K562 (cell line): ENCODE results near the gene SLC29A3. TPM values are rescaled to one million over a fixed set of nuclear protein-coding genes. Genes with fewer than 3 reads are reported as not detected.

Experiments
- E2F3 ChIP-seq: fragments of 250-450 bp; sonication (Bioruptor Pico); IDR thresholded peaks from 2 replicates; pipeline ENCODE4 v1.4.0; 2020; ENCODE audit warnings: mild to moderate bottlenecking
- EP400 ChIP-seq: fragments of 450-650 bp; IDR thresholded peaks from 2 replicates; pipeline ENCODE4 v1.6.1; 2017; ENCODE audit warnings: antibody characterized with exemption, mild to moderate bottlenecking, moderate library complexity
- POLR2H ChIP-seq: IDR thresholded peaks from 2 replicates; pipeline ENCODE4 v1.6.1; 2016; ENCODE audit warnings: missing genetic modification characterization, low read depth, mild to moderate bottlenecking, control low read depth, missing compliant biosample characterization, moderate library complexity
- RB1 ChIP-seq: fragments of 450-650 bp; IDR thresholded peaks from 2 replicates; pipeline ENCODE4 v1.6.1; 2017; ENCODE audit warnings: low read depth, mild to moderate bottlenecking
- STAG1 ChIP-seq: sonication (generic); formaldehyde crosslinking; IDR thresholded peaks from 2 replicates; pipeline ENCODE4 v1.5.0; 2020; ENCODE audit warnings: missing genetic modification reagents, borderline replicate concordance
- ZNF140 ChIP-seq: fragments of 250-450 bp; sonication (Bioruptor Pico); IDR thresholded peaks from 2 replicates; pipeline ENCODE4 v1.8.0; 2021; ENCODE audit warnings: moderate library complexity, mild to moderate bottlenecking, inconsistent platforms
- ZNF561 ChIP-seq: fragments of 450-650 bp; formaldehyde crosslinking; conservative IDR thresholded peaks from 2 replicates; pipeline ENCODE4 v1.4.0; 2020; ENCODE audit warnings: mild to moderate bottlenecking, moderate library complexity
- polyA plus RNA-seq, 8 experiments: library from polyadenylated mRNA; depleted of rRNA in 4 of 8; stranded (reverse) in 5 of 8; unstranded in 3 of 8; fragments of >200 nt; fragmentation: Nextera tagmentation in 2 of 8; fragmentation: Illumina TruSeq in 1 of 8; extraction: Ambion mirVana in 2 of 8; extraction: Trizol in 1 of 8; gene quantifications; 2 replicates each; pipeline versions ENCODE4 v1.2.1 to v1.2.3, GENCODE V29; 2011 to 2014; ENCODE audit warnings: inconsistent platforms in 1 of 8, missing spikeins in 1 of 8
- total RNA-seq, 7 experiments: library from RNA; depleted of rRNA in 6 of 7; stranded (reverse); fragments of >200 nt in 6 of 7; fragmentation: Illumina TruSeq in 2 of 7; extraction: Trizol in 2 of 7; gene quantifications; 2 replicates each; pipeline versions ENCODE4 v1.2.1 to v1.2.3, GENCODE V29; 2011 to 2021; ENCODE audit warnings: low replicate concordance in 1 of 7
- TF ChIP-seq, protein P1 (sequence below): fragments of 450-650 bp; formaldehyde crosslinking; IDR thresholded peaks from 2 replicates; pipeline ENCODE4 v1.4.0; 2020; ENCODE audit warnings: mild to moderate bottlenecking, moderate library complexity
- TF ChIP-seq, protein P2 (sequence below): sonication (generic); formaldehyde crosslinking; IDR thresholded peaks from 2 replicates; pipeline ENCODE4 v1.8.0; 2022; ENCODE audit warnings: missing genetic modification reagents, mild to moderate bottlenecking, moderate library complexity, borderline replicate concordance
- TF ChIP-seq, protein P3 (sequence below): fragments of 450-650 bp; IDR thresholded peaks from 2 replicates; pipeline ENCODE4 v1.6.1; 2018; ENCODE audit not compliant: partially characterized antibody
- TF ChIP-seq, protein P4 (sequence below): sonication (generic); formaldehyde crosslinking; IDR thresholded peaks from 2 replicates; pipeline ENCODE4 v1.8.0; 2022; ENCODE audit warnings: mild to moderate bottlenecking, low read depth, missing genetic modification reagents
- TF ChIP-seq, protein P5 (sequence below): IDR thresholded peaks from 2 replicates; pipeline ENCODE4 v1.6.1; 2011; ENCODE audit warnings: borderline replicate concordance, low read depth, mild to moderate bottlenecking, moderate library complexity, low read length; ENCODE audit not compliant: insufficient read depth, poor library complexity, severe bottlenecking

SLC29A3 gene
- total and polyA plus RNA-seq, 9 of the 15 experiments (the other 6 are each of a cell fraction or from before 2014, with no cell fraction given) = 2.1 to 10.7 (median 4.6) TPM

DNA sequence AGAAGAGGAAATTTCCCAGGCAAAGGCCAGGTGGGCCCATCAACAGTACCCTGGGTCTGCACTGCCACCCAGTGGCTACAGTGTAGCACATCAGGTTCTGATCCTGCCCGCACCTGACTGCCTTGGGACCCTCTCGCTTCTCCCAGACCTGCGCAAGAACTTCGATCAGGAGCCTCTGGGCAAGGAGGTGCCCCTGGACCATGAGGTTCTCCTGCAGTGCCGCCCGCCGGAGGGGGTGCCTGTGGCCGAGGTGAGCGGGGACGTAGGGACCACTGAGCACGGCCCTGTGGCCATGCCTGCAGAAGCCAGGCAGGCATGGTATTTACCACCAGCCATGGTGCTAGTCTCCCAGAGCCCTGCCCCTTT is 33.9 kb upstream of the SLC29A3 start (continued):
- TF ChIP-seq, protein P1, sequence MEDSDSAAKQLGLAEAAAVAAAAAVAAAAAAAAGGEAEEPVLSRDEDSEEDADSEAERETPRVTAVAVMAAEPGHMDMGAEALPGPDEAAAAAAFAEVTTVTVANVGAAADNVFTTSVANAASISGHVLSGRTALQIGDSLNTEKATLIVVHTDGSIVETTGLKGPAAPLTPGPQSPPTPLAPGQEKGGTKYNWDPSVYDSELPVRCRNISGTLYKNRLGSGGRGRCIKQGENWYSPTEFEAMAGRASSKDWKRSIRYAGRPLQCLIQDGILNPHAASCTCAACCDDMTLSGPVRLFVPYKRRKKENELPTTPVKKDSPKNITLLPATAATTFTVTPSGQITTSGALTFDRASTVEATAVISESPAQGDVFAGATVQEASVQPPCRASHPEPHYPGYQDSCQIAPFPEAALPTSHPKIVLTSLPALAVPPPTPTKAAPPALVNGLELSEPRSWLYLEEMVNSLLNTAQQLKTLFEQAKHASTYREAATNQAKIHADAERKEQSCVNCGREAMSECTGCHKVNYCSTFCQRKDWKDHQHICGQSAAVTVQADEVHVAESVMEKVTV = peak; percentile 66
- TF ChIP-seq, protein P2, sequence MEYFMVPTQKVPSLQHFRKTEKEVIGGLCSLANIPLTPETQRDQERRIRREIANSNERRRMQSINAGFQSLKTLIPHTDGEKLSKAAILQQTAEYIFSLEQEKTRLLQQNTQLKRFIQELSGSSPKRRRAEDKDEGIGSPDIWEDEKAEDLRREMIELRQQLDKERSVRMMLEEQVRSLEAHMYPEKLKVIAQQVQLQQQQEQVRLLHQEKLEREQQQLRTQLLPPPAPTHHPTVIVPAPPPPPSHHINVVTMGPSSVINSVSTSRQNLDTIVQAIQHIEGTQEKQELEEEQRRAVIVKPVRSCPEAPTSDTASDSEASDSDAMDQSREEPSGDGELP (CRISPR knock-in tag) = peak; percentile 38; the same call in 1 of the 2 replicates
- TF ChIP-seq RB1 (peak; percentile 43; the same call in 1 of the 2 replicates), POLR2H (tag) (no peak), ZNF561 (CRISPR knock-in tag) (no peak), EP400 (no peak), ZNF140 (CRISPR knock-in tag) (no peak), E2F3 (CRISPR knock-in tag) (peak; percentile 22; the same call in 1 of the 2 replicates), STAG1 (peak; percentile 85)
- TF ChIP-seq, protein P3, sequence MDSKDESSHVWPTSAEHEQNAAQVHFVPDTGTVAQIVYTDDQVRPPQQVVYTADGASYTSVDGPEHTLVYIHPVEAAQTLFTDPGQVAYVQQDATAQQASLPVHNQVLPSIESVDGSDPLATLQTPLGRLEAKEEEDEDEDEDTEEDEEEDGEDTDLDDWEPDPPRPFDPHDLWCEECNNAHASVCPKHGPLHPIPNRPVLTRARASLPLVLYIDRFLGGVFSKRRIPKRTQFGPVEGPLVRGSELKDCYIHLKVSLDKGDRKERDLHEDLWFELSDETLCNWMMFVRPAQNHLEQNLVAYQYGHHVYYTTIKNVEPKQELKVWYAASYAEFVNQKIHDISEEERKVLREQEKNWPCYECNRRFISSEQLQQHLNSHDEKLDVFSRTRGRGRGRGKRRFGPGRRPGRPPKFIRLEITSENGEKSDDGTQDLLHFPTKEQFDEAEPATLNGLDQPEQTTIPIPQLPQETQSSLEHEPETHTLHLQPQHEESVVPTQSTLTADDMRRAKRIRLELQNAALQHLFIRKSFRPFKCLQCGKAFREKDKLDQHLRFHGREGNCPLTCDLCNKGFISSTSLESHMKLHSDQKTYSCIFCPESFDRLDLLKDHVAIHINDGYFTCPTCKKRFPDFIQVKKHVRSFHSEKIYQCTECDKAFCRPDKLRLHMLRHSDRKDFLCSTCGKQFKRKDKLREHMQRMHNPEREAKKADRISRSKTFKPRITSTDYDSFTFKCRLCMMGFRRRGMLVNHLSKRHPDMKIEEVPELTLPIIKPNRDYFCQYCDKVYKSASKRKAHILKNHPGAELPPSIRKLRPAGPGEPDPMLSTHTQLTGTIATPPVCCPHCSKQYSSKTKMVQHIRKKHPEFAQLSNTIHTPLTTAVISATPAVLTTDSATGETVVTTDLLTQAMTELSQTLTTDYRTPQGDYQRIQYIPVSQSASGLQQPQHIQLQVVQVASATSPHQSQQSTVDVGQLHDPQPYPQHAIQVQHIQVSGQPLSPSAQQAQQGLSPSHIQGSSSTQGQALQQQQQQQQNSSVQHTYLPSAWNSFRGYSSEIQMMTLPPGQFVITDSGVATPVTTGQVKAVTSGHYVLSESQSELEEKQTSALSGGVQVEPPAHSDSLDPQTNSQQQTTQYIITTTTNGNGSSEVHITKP = no peak
- TF ChIP-seq, protein P4, sequence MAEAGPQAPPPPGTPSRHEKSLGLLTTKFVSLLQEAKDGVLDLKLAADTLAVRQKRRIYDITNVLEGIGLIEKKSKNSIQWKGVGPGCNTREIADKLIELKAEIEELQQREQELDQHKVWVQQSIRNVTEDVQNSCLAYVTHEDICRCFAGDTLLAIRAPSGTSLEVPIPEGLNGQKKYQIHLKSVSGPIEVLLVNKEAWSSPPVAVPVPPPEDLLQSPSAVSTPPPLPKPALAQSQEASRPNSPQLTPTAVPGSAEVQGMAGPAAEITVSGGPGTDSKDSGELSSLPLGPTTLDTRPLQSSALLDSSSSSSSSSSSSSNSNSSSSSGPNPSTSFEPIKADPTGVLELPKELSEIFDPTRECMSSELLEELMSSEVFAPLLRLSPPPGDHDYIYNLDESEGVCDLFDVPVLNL (CRISPR knock-in tag) = 0 out of 2 replicates have a peak, but pooled peaks have one; percentile 45
- TF ChIP-seq, protein P5, sequence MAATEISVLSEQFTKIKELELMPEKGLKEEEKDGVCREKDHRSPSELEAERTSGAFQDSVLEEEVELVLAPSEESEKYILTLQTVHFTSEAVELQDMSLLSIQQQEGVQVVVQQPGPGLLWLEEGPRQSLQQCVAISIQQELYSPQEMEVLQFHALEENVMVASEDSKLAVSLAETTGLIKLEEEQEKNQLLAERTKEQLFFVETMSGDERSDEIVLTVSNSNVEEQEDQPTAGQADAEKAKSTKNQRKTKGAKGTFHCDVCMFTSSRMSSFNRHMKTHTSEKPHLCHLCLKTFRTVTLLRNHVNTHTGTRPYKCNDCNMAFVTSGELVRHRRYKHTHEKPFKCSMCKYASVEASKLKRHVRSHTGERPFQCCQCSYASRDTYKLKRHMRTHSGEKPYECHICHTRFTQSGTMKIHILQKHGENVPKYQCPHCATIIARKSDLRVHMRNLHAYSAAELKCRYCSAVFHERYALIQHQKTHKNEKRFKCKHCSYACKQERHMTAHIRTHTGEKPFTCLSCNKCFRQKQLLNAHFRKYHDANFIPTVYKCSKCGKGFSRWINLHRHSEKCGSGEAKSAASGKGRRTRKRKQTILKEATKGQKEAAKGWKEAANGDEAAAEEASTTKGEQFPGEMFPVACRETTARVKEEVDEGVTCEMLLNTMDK = no peak
